HG03196 (cell line): Measurements from ENCODE around the gene HHIPL1.

Experiments used
- ATAC-seq: cut with Tn5 transposase; IDR thresholded peaks from one replicate; pipeline ENCODE4 v1.9.1; 2021; ENCODE audit not compliant: unreplicated experiment

Gene HHIPL1

DNA sequence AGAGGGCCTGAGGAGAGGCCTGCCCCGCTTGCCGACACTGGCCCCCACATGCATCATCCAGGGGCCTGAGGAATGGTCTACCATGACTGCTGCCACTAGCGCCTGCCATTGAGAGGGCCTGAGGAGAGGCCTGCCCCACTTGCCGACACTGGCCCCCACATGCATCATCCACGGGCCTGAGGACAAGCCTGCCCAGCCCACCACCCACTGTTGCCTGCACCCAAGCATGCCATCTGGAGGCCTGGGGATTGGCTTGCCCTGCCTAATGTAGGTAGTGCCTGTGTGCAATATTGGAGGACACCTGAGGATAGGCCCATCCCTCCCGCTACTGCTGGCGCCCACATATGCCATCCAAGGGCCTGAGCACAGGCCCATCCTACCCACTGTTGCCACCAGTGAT lies 63.5 kb downstream of the HHIPL1 start:
- no peak for ATAC-seq

DNA sequence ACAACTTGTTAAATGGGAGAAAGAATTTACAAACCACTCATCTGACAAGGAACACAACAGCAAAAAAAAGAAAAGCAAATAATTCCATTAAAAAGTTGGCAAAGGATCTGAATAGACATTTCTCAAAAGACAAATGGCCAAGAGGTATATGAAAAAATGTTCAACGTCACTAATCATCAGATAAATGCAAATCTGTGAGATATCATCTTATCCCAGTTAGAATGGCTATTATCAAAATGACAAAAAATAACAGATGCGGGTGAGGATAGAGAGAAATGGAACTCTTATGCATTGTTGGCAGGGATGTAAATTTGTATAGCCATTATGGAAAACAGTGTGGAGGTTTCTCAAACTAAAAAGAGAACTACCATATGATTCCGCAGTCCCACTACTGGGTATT lies 69.0 kb downstream of the HHIPL1 start:
- ATAC-seq = no peak

DNA sequence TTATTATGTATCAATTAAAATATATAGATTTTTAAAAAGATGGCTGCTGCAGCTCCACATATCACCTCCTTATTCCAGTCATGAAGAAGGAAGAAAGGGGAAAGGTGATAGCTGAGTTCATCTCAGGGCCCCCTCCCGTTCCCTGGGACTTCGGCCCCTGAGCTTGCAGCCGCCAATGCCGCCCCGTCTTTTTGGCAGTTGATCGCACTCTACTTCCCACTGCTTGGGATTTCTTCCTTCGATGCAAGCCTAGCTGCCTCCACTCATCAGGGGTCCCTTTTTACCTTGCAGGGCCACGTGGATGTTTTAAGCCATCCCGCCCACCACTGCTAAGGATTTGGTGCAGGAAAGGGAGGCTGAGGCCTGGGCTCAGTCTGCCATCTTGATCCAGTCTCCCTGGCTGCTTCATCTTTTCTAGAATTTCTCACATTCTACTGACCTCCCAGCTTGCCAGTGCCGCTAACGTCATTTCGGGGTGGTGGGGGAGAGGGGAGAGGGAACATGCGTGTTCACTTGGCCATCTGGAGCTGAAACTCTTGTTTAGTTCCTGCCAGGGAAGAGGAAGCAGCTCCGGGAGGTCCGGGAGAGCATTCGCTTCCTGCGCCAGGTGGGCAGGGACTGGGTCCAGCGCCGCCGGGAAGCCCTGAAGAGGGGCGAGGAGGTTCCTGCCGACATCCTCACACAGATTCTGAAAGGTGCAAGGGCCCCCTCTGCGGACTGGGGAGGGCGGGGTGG lies 70.5 kb downstream of the HHIPL1 start:
- no peak for ATAC-seq

DNA sequence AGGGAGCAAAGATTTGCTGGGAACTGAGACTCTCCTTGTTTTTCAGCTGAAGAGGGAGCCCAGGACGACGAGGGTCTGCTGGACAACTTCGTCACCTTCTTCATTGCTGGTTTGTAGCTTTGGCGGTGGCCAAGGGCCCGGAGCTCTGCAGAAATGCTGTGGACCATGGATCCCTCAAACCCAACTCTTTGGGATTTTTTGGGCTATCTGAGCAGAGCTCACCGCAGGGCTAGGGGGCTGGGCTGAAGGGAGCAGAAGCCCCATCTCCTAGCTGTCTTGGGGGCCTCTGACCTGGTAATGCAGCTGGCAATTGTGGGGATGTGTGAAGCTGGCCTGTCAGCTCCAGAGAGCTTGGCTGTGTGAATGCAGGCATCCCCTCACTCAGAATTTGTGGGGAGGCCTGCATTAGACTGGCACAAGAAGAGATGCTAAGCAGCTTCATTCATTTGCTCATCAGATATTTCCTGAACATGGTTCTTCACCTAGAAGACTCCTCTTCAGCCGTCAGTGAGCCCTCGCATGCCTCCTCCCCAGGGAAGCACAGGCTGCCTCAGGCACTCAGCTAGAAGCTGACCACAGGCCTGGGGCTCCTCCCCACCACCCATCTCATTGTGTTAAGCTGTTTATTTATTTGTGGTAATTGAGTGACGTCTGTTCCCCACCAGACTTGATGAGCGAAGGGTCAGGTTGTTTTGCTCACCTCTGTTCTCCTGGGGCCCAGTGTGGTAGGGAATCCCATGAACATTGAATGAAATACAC lies 71.3 kb downstream of the HHIPL1 start:
- ATAC-seq = no peak

DNA sequence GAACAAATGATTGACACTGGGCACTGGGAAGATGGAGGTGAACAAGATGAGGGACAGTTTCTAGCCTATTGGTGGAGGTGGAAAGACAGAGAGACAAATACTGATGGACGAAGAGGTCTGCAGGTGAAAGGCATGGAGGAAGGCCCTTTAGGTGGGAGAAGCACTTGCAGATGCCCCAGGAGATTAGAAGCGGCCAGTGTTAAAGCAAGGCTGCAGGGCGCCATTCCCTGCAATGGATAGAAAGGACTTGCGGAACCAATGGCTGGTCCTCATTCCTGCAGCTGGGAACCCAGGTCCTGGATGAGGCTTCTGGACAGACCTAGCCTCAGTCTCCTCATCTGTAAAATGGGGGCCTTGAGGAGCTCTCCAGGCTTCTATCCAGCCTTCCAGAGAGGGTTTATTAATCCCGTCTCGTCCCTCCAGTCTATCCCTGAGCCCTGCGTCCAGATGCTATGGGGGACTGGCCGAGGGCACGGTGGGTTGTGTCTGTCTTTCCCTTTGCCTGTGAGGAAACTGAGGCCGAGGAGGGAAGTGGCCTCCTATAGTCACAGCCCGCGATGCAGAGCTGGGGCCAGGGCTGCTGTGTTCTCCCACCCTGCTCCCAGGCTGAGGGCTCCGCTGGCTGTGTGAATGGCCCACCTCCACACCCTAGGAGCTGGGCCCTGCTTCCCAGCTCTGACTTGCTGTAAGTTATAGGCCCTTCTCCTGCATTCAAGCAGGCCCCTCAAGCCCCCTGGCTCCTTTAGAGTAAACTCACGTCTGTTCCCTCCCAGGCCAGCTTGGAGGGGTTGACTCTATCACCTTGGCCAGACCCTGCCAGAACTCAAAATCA lies 72.1 kb downstream of the HHIPL1 start:
- ATAC-seq = no peak

DNA sequence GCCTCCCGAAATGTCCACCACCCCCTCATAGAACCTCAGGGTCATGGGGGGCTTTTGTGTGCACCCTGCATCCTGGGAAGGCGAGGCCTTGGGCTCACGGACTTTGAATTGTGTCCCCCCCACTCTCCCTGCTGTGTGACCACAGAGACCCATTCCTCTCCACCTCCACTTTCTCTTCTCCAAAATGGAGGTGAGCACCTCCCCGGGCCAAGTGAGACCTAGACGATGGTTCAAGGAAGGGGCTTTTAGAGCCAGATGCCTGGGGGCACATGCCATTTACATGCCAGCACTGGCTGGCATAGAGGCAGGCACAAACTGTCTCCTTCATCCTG lies 72.7 kb downstream of the HHIPL1 start:
- no peak for ATAC-seq

DNA sequence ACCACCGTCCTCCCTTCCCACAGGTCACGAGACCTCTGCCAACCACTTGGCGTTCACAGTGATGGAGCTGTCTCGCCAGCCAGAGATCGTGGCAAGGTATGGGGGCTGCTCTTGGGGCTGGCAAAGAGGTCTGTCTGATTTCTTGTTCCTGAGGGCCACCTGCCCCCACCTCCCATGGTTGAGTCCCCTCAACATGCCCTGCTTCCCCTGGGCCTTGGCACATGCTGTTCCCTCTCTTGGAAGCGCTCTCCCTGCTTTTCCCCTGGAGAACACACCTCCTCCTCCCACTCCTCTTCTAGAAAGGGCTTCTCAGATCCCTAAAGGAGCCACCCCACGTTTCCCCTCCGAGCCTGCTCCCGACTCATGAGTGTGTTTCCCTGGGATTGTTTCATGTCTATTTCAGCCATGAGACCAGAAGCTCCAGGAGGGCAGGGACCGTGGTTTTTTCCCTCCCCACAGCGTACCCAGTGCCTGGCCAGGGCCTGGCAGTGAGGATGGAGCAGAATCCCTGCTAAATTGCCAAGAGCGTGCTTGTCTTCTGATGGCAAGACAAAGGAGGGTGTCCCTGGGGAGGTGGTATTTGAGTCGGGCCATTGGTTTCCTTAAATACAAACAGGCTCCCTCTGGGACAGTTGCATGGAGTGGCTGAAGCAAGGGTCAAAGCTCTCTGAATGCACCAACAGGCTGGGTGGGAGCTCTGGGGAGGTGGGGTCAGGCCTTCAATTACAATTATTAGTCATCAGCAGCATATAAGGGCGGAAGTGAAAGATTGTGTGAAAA lies 73.3 kb downstream of the HHIPL1 start:
- ATAC-seq = peak; percentile 71

DNA sequence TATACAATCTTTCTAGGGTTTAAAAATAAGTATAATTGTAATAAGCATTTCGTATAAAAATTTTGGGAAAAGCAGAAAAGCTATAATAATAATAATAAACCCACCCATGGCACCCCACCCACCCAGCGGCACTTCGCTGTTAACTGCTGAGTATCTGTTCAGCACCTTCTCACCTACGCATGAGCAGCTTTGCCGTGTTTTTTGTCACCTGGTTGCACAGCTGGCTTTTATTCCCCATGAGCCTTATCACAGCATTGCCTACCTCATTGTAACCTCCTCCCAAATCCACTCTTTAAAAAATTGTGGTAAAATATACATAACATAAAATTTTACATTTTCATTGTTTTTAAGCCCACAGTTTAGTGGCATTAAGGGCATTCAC lies 73.9 kb downstream of the HHIPL1 start:
- no peak for ATAC-seq

DNA sequence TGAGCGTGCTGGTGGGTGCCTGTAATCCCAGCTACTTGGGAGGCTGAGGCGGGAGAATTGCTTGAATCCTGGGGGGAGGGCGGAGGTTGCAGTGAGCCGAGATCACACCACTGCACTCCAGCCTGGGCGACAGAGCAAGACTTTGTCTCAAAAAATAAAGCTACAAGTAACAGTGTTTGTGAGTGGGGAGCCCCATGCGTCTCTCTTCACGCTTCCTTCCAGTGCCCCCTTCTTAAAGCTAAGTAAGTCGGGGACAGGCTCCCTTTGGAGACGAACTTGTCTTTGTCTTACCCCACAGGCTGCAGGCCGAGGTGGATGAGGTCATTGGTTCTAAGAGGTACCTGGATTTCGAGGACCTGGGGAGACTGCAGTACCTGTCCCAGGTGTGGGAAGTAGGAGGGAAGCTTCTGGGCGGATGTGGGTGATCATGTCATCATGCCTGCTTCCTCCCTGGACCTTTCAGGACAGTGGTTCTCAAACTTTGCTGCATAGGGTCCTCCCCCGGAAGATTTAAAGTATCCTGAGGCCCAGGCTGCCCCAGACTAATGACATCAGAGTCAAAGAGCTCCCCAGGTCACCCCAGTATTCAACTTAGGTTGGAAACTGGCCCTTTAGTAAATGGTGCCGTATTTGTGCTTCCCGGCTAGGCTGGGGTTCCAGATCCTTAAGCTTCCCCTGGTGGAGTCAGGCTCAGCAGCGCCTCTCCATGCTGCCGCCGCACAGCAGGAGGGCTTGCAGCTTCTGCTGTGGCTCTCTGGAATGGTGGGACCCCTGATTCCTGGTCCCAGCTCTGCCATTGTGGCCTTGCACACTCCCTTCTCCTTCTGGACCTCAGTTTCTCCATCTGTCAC lies 76.2 kb downstream of the HHIPL1 start:
- no peak for ATAC-seq

DNA sequence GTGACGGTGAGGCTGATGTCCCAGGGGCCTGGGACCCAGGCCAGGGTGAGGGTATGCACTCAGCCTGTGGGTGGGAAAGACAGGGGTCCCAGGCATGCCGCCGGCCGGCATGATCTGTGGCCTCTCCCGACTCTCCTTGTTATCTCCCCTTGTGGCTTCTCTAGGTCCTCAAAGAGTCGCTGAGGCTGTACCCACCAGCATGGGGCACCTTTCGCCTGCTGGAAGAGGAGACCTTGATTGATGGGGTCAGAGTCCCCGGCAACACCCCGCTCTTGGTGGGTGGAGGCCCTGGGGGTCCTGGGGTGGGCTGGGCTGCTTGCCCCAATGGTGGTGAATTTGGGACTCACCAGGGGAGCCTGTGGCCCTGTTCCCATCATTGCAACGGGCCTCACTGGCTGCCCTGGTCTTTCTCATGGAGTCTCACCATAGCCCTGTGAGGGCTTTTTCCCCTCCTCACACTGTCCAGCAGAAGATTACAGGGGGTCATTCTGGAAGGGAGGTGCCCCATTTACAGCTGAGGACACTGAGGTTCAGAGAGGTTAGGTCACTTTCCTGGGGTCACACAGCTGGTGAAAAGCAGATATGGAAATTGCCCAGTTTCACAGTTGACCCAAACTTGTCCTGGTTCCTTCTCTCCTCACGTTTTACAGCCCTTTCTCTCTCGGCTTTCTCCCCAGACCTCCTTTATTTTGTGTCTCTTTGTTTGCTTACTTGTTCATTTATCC lies 77.0 kb downstream of the HHIPL1 start:
- ATAC-seq = no peak

DNA sequence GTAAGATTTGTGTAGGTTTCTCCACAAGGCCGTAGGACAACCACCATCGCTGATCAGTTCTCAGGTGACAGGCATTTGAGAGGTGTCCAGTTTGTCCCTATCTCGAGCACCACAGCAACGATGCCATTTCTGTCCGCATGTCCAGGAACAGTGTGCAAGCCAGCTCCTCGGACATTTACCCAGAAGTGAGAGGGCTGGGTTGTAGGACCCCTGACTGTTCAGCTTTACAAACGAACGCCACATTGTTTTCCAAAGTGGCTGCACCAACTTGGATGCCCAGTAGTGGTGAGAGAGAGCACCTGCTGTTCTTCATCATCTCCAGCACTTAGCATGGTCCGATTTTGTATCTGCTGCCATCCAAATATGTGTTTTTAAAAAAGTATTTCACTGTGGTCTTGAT lies 77.8 kb downstream of the HHIPL1 start:
- no peak for ATAC-seq

DNA sequence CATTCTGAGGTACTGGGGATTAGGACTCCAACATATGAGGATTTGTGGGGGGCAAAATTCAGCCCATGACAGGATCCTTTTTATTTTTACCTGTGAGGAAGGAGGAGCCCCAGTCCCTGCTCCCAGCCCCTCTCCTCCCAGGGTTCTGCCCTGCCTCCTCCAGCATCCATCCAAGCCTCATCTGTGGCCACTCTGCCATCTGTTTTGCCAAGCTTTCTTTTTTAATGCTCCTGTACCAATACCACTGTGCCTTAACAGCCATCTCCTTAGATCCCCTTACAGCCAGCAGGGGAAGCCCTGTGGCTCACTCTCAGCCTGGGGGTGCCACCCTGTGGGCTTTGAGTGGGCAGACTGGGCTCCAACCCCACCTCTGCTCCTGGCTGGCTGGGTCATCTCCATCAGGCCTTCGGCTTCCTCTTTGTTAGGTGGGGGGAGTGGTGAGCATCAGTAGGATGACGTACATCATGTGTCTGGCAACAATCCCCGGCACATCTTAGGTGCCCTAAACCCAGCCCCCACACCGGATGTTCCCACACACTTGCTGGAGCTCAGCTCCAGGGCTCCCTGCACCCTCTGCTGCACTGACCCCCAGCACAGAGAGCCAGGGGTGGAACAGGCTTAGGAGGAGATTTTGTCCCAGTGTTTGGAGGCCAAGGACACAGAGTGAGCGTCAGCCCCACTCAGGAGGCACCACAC lies 79.4 kb downstream of the HHIPL1 start:
- no peak for ATAC-seq

DNA sequence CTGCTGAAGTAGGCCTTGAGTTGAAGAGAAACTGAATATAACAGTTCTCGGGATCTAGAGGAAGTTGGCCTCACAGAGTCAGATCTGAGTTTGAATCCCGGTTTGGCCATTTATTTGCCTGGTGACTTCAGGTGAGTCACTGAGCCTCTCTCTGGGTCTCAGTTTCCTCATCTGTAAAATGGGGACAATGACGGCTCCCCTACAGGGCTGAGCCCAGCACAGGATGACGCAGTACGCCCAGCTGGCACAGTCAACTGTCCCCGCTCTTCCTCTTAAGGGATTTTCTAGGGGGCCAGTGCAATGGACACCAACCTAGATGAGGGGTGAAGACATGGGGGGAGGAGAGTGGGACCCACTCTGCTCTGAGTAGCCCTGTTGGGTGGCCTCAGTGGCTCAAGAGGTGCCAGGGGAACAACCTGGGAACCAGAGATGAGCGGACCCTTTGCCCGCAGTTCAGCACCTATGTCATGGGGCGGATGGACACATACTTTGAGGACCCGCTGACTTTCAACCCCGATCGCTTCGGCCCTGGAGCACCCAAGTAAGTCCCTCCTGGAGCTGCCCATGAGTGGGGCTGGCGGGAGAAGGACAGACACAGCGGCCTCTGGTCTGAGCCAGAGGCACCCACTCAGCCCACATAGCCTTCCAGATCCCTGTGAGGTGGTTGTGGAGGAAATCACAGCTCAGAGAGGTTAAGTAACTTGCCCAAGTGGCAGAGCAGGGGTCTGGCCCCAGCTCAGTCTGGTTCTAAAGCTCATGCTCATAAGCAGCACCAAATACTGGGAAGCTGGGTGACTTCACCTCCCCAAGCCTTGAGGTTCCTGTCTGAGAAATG lies 80.2 kb downstream of the HHIPL1 start:
- no peak for ATAC-seq

DNA sequence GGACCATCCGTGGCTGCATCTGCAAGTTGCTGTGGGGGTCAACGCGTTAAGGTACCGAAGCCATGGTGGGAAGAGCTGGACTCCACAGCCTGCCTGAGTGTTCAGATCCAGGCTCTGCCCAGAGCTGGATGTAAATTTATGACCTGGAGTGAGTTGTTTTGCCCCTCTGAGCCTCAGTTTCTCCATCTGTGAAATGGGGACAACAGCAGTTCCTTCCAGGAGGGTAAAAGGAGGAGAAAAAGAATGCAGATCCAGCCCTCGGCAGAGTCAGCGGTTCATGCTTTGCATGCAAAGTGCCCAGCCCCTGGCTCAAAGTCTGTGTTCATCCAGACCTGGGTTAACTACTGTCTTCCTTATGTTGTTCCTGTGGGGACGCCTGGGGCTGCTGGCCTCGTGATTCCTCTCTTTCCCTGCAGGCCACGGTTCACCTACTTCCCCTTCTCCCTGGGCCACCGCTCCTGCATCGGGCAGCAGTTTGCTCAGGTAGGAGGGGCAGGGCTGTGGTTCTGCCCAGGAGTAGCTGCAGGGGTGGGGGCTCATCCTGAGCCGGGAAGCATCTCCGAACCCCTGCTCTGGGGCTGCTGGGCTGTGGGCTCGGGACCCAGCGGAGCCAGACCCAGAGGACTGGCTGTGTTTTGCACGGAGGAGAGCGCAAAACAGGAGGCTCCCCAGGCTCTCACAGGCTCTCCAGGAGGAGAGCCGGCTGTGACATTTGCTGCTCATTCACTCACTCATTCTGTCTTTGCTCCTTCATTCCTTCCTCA lies 81.0 kb downstream of the HHIPL1 start:
- ATAC-seq = no peak

DNA sequence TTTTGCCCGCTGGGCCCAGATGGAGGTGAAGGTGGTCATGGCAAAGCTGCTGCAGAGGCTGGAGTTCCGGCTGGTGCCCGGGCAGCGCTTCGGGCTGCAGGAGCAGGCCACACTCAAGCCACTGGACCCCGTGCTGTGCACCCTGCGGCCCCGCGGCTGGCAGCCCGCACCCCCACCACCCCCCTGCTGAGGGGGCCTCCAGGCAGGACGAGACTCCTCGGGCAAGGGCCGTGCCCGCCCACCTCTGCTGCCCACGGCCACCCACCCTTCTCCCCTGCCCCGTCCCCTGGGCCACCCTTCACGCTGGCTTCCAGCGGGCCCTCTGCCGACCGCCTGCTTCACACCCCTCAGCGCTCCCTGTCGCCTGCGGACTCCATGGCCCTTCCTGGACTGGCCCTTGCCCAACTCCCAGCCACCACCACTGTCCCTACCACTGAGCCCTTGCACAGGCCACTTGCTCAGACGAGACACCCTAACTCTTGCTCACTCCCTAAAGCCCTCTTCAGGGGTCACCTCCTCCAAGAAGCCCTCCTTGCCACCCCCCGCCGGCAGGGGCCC lies 81.7 kb downstream of the HHIPL1 start:
- ATAC-seq = no peak

DNA sequence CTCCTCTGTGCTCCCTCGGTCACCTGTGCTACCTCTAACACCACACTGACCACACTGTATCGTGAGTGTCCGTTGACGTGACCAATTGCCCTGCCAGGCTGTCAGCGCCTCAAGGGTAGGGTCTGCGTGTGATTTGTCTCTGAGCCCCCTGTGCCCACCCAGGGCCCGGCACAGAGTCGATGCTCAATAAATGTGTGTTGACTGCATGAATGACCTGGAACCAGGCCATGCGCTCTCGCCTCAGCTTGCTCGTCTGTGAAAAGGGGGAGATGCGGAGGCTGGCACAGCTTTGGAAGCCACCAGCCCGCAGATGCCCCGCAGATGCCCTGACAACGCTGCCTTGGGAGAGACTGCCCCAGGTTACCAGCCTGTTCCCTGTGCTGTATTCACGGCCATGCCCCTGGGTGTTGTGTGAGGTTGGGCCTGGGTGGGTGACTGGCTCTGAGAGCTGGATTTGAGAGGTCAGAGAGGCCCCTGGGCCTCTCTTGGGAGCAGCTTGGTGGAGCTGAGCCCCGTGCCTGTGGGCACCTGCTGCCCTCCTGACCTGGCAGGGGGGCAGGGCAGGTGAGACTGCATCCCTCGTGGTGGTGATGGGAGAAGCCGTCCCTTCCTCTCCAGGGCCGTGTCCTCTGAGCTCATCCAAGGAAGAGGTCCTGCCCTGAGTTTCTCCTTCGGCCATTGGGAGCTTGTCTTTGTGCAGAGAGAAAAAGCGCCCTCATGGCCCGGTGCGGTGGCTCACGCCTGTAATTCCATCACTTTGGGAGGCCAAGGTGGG lies 82.4 kb downstream of the HHIPL1 start:
- no peak for ATAC-seq
